GM18870 (cell line): Measurements from ENCODE around the gene DHRS2.
"Not testable (repeated sequence)": the region's sequence is repeated elsewhere in the genome, so short reads cannot be mapped to it uniquely, and the experiment has no call there.

Source experiments
- ATAC-seq: cut with Tn5 transposase; IDR thresholded peaks from one replicate; pipeline ENCODE4 v1.9.1; 2021; ENCODE audit warnings: moderate library complexity; ENCODE audit not compliant: unreplicated experiment

The DHRS2 gene

GRCh38 chr14:23632461-23633159 is 3.6 kb upstream of the DHRS2 start:
- no peak for ATAC-seq

DNA sequence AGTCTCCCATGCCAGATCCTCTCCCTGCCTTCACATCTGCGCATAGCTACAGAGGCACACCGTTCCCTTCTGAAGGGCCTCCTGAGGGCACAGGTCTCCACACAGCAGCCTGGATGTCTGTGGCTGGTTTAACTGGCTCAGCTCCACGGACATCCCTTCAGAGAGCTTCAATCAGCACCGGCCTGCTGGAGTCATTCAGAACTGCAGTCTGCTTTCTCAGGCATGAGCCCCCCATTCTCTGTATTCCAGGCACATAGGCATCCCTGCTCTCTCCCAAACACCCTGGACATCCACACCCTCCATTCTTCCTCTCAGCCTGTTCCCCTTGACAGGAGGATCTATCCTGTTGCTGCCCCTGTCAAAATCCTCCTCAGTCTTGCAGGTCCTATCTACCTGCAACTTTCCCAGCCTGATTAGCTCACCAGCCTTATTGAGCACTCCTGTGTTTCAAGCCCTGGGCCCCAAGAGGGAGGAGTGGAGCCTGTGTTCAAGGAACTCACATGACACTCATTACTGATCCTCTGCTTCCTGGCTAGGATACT is 2.9 kb upstream of the DHRS2 start:
- no peak for ATAC-seq

GRCh38 chr14:23634698-23635412 is 1.3 kb upstream of the DHRS2 start:
- not testable (repeated sequence) for ATAC-seq

- ATAC-seq = not testable (repeated sequence)
These were observed 1.1 kb downstream of the DHRS2 start for GRCh38 chr14:23637312-23637654.

GRCh38 chr14:23637655-23638413 is 1.7 kb downstream of the DHRS2 start:
- ATAC-seq = not testable (repeated sequence)

- ATAC-seq = no peak
These were observed 2.4 kb downstream of the DHRS2 start for GRCh38 chr14:23638414-23639047.

- ATAC-seq = no peak
These were observed 3.1 kb downstream of the DHRS2 start for GRCh38 chr14:23639048-23639890.

DNA sequence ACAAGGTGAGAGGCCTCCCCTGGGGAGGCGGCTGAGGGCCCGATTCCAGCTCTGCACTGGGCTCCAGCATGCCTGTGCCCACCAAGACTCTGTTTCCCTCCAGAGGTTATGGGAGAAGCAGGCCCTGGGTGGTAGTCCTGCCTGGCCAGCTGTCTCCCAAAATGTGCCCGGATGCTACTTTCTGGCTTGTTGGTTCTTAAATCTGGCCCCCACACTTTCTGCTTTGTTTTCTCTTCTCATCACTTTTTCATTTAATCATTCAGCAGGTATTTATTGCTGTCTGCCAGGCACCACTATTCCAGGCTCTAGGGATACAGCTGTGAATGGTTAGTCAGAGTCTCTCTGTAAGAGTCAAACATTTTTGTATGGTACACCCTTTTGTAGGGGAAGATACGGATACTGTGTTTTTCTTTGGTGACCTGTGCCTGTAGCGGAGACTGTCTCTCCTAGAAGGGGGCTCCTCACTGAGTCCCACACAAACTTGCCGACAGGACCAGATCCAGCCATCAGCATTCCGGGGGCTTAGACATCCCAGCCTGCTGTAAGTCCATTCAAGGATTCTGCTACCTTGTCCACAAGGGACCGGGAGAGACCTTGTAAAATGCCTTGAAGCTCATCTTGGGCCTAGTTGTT is 3.8 kb downstream of the DHRS2 start:
- no peak for ATAC-seq

DNA sequence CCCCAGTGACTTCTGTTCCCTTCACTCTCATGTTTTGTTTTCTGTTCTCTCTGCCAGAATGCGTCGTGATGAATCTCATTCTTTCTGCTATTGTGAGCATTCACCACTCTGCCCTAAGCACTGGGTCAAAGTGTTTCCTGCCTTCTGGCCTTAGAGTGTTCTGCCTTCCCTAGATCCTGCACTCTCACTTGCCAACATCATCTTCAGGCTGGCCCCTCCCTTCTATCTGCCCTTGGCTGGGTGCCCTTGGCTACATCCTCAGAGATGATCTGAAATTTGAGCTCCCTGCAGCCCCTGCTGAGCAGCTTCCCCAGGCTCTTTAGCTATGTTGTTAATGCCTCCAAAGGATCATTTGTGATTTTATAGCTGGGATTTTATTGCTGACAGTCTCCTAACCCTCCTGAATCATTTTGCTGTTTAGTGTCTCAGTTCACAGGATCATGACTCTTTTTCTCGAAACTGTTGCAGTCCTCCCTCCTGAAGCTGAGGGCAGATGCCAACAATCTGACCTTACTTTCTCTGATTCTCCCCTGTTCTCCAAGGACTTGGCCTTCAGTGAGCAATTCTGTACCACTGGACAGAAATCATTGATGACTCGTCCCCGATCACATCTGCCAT is 4.5 kb downstream of the DHRS2 start:
- no peak for ATAC-seq

DNA sequence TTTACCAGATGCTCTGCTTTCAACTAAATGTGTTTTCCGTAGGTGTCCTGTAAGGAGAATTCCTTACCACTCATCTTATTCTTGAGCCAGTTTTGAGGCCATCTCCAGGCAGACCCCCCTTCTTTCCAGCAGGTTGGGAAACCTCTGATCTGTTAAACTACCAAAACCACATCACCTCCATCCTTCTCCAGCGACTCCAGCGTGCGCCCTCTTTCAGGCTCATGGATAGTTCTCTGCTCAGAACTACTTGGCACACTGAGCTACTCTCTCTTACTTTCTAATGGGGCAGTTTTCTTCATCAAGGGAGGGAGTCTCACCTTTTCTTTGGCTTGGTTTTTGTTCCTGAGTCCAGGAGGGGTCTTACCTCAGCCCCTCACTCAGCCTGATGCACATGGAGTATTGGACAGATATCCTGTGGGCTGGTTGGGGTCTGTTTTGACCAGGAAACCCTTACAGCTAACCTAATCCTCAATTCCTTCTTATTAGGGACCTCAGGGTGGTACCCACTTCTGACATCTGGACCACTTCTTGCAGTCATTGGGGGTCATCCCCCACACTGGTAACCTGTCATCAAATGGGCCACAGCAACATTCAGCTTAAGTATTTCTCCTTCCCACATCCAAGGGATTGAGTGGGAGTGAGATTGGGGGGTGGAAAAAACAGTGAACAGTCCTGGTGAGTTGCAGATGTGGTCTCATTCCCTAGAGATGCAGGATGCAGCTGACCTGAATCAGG is 5.2 kb downstream of the DHRS2 start:
- no peak for ATAC-seq

DNA sequence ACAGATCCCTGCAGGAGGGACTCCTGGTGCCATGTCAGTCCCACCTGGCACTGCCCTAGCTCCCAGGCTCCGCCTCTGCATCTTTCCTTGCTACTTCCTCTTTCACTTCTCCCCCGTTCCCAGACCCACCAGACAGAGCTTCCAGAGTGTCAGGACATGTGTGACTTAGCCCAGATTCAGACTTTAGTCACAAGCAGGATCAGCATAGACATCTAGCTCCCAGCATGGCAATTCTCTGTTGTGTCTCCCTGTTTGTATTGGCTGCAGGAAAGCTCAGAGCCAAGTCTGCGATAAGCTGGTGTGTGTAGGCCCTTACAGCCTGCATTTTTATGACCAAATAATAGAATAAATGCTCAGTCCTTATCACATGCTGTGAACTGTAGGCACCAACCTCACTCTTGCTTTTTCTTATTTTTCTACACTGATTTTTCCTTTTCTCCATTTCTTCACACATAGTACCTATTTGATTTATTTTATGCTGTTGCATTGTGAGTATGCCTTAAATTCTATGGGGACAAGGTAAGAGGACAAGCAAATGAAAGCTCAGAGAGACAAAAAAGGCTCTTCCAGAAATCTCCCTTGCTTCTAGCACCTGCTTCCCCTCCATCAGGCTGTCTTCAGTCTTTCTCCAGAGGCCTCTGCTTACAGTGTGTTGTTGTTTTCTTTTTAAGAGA is 5.9 kb downstream of the DHRS2 start:
- no peak for ATAC-seq

DNA sequence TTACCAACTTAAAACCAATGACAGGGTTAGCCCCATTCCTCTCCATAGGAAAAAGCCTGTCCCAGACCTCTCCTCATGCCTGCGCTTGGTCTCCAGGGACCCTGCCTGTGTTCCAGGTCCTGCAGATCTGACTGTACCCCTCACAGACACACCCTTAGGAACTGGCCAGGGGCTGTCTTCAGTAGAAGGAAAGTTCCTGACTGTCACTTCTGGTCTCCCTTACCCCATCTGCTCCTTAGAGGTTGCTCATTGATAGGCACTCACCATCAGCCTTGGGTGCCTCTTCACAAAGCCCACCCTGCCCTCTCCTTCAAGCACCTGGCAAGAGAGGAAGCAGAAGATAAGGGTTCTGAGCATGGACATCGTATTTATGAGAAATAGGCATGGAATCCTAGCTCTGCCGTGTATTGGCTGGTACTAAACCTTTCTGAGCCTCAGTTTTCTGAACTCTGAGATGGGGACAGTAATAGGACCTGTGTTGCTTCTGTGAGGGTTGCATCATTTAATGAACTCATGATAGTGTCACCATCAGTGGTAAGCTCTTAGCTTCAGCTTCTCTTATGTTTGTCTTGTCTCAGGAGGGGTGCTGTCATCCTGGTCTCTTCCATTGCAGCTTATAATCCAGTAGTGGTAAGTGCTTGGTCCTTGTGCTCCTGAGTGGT is 7.5 kb downstream of the DHRS2 start:
- ATAC-seq = no peak

GRCh38 chr14:23644195-23644918 is 8.2 kb downstream of the DHRS2 start:
- ATAC-seq = no peak

DNA sequence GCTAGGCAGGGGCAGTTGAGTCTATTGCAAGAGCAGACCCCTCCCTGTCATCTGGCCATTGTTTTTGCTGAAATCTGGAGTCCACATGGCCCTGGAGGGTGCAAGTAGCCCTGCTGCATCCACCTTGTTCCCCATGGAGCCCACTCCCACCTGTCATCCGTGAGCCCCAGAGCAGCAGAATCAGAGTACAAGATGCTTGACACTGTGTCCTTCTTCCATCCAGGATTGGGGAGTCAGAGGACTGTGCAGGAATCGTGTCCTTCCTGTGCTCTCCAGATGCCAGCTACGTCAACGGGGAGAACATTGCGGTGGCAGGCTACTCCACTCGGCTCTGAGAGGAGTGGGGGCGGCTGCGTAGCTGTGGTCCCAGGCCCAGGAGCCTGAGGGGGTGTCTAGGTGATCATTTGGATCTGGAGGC is 8.8 kb downstream of the DHRS2 start:
- no peak for ATAC-seq

DNA sequence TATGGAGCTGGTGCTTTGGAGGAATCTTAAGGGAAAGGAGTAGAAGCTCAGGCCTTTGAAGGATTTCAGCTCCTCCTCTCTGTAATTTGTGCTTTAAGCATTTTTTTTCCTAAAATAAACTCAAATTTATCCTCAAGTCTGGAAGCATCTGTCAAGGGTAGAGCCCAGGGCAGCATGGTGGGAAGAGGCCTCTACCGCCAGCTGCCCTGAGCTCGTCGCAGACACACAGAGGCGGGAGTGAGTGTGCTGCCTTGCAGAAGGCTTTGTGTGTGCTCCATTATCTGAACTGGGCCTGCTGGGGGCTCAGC is 9.3 kb downstream of the DHRS2 start:
- ATAC-seq = no peak

GRCh38 chr14:23645812-23646647 is 9.9 kb downstream of the DHRS2 start:
- no peak for ATAC-seq
